ENCODE data around the gene MED27. TPM values are rescaled to one million over a fixed set of nuclear protein-coding genes. Genes with fewer than 3 reads are reported as not detected.
"Not testable (repeated sequence)": the region's sequence is repeated elsewhere in the genome, so short reads cannot be mapped to it uniquely, and the experiment has no call there.

Gene MED27
- total RNA-seq, 2 experiments from 2014 or later, result 22.7 to 23.3 TPM

GRCh38 chr9:132016456-132016855, 63.2 kb downstream of the MED27 start:
- no peak overlapping the region for H3K27ac Mint-ChIP-seq
- DNase-seq, result no peak
- CTCF ChIA-PET, result interaction anchor here (0.6 kb wide), 1 partner anchor 77 kb away, joined by 4 read pairs; no protein-coding TSS in a partner anchor
- peaks cover 14% of the 10 kb centered on the region for H3K36me3 Mint-ChIP-seq (ENCODE audit: low read depth)
- no peak overlapping the region for H3K4me3 Mint-ChIP-seq
- POLR2A ChIA-PET, result no interaction called here
- H3K27me3 Mint-ChIP-seq, result no peaks in the 10 kb centered on the region
- no peaks in the 10 kb centered on the region for H3K4me1 Mint-ChIP-seq
- H3K9me3 Mint-ChIP-seq, result no peaks in the 10 kb centered on the region

GRCh38 chr9:132015866-132016265, 63.8 kb downstream of the MED27 start:
- H3K27me3 Mint-ChIP-seq, result no peaks in the 10 kb centered on the region
- ChIA-PET CTCF (interaction anchor here (0.6 to 1.0 kb wide), 2 partner anchors 8 to 76 kb away, joined by 3 to 4 read pairs; no protein-coding TSS in a partner anchor), POLR2A (no interaction called here)

DNA sequence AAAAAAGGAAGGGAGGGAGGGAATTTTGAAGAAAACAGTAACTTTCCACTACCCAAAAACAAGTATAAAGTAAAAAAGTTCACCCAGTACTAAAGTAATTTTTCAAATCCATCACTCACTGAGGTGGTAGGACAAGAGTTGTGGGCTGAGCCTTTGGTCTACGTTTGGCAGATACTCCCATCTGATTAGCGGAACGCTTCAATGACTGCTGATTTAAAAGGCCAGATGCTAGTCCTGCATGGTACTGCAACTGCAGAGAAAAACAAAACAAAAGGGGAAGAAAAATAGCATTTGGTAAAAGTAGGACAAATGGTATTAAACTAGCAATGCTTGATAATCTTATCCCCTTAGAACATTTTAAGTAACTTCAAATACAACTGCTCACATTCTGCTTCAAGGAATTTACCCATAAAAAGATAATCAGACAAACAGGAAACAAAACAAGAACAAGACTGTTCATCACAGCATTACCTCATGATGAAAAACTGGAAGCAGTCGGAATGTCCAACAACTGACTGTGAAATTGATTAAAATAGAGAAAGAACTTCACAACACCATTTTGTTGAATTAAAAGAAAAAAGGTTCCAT, 65.4 kb downstream of the MED27 start:
- no peak overlapping the region for H3K4me3 Mint-ChIP-seq
- no peaks in the 10 kb centered on the region for H3K9me3 Mint-ChIP-seq
- H3K36me3 Mint-ChIP-seq (ENCODE audit: low read depth), result peaks cover 18% of the 10 kb centered on the region
- no peaks in the 10 kb centered on the region for H3K27me3 Mint-ChIP-seq
- no peaks in the 10 kb centered on the region for H3K4me1 Mint-ChIP-seq
- CTCF ChIA-PET, result interaction anchor here (1.6 kb wide), 1 partner anchor 12 kb away, joined by 5 read pairs; no protein-coding TSS in a partner anchor
- DNase-seq, result no peak
- no peak overlapping the region for H3K27ac Mint-ChIP-seq
- POLR2A ChIA-PET, result no interaction called here

More at GRCh38 chr9:132015866-132016265, 63.8 kb downstream of the MED27 start:
- no peak for DNase-seq
- Mint-ChIP-seq H3K36me3 (ENCODE audit: low read depth) (peaks cover 14% of the 10 kb centered on the region), H3K4me1 (no peaks in the 10 kb centered on the region), H3K4me3 (no peak overlapping the region), H3K9me3 (no peaks in the 10 kb centered on the region), H3K27ac (no peak overlapping the region)

GRCh38 chr9:132012704-132013357, 66.8 kb downstream of the MED27 start:
- CTCF ChIA-PET, result interaction anchor here (0.7 to 1.6 kb wide), 3 partner anchors 11 to 238 kb away, joined by 3 to 5 read pairs (median 3); no protein-coding TSS in a partner anchor

DNA sequence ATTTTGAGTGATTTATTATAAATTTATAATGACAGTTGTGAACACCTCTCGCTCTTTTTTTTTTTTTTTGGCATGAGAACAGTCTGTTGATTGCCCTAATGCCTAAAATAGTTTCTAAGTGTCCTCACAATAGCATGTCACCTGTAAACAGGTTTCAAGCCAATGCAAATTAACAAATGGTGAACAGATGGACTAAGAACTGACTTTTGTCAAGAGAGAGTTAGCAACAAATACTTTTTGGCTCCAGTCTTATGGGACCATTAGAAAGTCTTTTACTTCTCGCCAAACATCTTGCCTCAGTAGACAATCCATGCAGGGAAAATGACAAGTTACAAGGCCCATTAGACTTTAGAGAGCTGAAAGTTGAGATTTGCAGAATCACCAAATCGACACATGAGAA, 67.8 kb downstream of the MED27 start:
- Mint-ChIP-seq H3K27me3 (no peaks in the 10 kb centered on the region), H3K4me1 (peaks cover 15% of the 10 kb centered on the region), H3K9me3 (no peaks in the 10 kb centered on the region), H3K36me3 (ENCODE audit: low read depth) (peaks cover 20% of the 10 kb centered on the region), H3K4me3 (no peak overlapping the region), H3K27ac (no peak overlapping the region)
- no peak for DNase-seq
- ChIA-PET POLR2A (no interaction called here), CTCF (no interaction called here)

More at GRCh38 chr9:132012704-132013357, 66.8 kb downstream of the MED27 start:
- POLR2A ChIA-PET, result no interaction called here
- H3K9me3 Mint-ChIP-seq, result no peaks in the 10 kb centered on the region
- no peak overlapping the region for H3K4me3 Mint-ChIP-seq
- peaks cover 6% of the 10 kb centered on the region for H3K4me1 Mint-ChIP-seq
- no peak for DNase-seq
- peaks cover 20% of the 10 kb centered on the region for H3K36me3 Mint-ChIP-seq (ENCODE audit: low read depth)
- no peaks in the 10 kb centered on the region for H3K27me3 Mint-ChIP-seq
- H3K27ac Mint-ChIP-seq, result no peak overlapping the region

- Mint-ChIP-seq H3K36me3 (ENCODE audit: low read depth) (peaks cover 20% of the 10 kb centered on the region), H3K9me3 (no peaks in the 10 kb centered on the region), H3K27me3 (no peaks in the 10 kb centered on the region), H3K27ac (no peak overlapping the region), H3K4me3 (no peak overlapping the region), H3K4me1 (peaks cover 21% of the 10 kb centered on the region)
- no peak for DNase-seq
- POLR2A ChIA-PET, result no interaction called here
- CTCF ChIA-PET, result no interaction called here
Measured at GRCh38 chr9:132011309-132011708, 68.4 kb downstream of the MED27 start.

DNA sequence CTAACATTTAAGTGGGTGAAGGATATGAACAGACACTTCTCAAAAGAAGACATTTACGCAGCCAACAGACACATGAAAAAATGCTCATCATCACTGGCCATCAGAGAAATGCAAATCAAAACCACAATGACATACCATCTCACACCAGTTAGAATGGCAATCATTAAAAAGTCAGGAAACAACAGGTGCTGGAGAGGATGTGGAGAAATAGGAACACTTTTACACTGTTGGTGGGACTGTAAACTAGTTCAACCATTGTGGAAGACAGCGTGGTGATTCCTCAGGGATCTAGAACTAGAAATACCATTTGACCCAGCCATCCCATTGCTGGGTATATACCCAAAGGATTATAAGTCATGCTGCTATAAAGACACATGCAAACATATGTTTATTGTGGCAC, 69.5 kb downstream of the MED27 start:
- H3K27ac Mint-ChIP-seq, CTCF ChIA-PET, H3K27me3 Mint-ChIP-seq, DNase-seq, H3K9me3 Mint-ChIP-seq, H3K4me3 Mint-ChIP-seq, POLR2A ChIA-PET: not testable (repeated sequence)
- Mint-ChIP-seq H3K36me3 (ENCODE audit: low read depth) (peaks cover 20% of the 10 kb centered on the region), H3K4me1 (peaks cover 27% of the 10 kb centered on the region)

- Mint-ChIP-seq H3K36me3 (ENCODE audit: low read depth) (peaks cover 20% of the 10 kb centered on the region), H3K27ac (no peak overlapping the region), H3K27me3 (no peaks in the 10 kb centered on the region), H3K4me1 (peaks cover 34% of the 10 kb centered on the region), H3K9me3 (no peaks in the 10 kb centered on the region), H3K4me3 (no peak overlapping the region)
- CTCF ChIA-PET, result interaction anchor here (0.6 to 1.7 kb wide), 3 partner anchors 14 to 1151 kb away, joined by 3 to 5 read pairs (median 3); no protein-coding TSS in a partner anchor
- DNase-seq, result no peak
- POLR2A ChIA-PET, result no interaction called here
Measured at GRCh38 chr9:132008855-132009812, 70.5 kb downstream of the MED27 start.

- no peaks in the 10 kb centered on the region for H3K27me3 Mint-ChIP-seq
- H3K36me3 Mint-ChIP-seq (ENCODE audit: low read depth), result peaks cover 20% of the 10 kb centered on the region
- CTCF ChIA-PET, result interaction anchor here (1.2 to 1.7 kb wide), 3 partner anchors 9 to 15 kb away, joined by 4 to 5 read pairs (median 4); no protein-coding TSS in a partner anchor
- no peak for DNase-seq
- H3K9me3 Mint-ChIP-seq, result no peaks in the 10 kb centered on the region
- H3K27ac Mint-ChIP-seq, result no peak overlapping the region
- H3K4me3 Mint-ChIP-seq, result no peak overlapping the region
- peaks cover 40% of the 10 kb centered on the region for H3K4me1 Mint-ChIP-seq
- POLR2A ChIA-PET, result no interaction called here
Measured at GRCh38 chr9:132008184-132008803, 71.4 kb downstream of the MED27 start.

DNA sequence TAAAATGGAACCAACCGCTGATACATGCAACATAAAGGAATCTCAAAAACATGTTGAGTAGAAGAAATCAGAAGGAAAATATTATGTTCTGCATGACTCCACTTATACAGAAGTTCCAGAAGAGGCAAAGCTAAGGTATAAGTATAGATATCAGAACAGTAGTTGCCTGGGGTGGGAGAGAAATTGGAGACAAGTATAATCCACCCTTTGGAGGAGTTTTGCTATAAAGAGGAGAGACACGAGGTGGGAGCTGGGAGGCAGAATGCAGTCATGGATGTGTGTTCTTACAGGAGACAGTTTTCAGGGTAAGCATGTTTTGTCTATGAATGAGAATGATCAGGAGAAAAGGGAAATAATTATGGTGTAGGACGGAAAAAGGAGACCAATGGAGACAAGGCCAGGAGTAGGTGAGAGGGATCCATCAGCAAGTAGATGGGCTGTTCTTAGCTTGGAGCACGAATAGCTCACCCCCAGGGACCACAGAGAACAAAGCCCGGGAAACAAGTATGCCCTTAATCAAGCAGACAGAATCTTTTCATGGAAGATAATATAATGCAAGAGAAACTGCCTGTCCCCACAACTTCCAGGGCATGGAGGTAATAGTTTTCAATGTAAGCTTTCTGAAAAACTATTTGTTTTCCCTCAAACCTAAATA, 72.2 kb downstream of the MED27 start:
- peak overlapping the region; percentile 4 for H3K4me3 Mint-ChIP-seq
- no peaks in the 10 kb centered on the region for H3K27me3 Mint-ChIP-seq
- H3K9me3 Mint-ChIP-seq, result no peaks in the 10 kb centered on the region
- H3K27ac Mint-ChIP-seq, result peak overlapping the region; percentile 70
- DNase-seq, result no peak
- ChIA-PET CTCF (interaction anchor here (1.0 to 1.7 kb wide), 5 partner anchors 8 to 16 kb away, joined by 3 to 5 read pairs (median 4); no protein-coding TSS in a partner anchor), POLR2A (interaction anchor here (0.6 kb wide), 1 partner anchor 156 kb away, joined by 3 read pairs; no protein-coding TSS in a partner anchor)
- peaks cover 41% of the 10 kb centered on the region for H3K4me1 Mint-ChIP-seq
- peaks cover 13% of the 10 kb centered on the region for H3K36me3 Mint-ChIP-seq (ENCODE audit: low read depth)

- Mint-ChIP-seq H3K36me3 (ENCODE audit: low read depth) (peaks cover 7% of the 10 kb centered on the region), H3K4me3 (peak overlapping the region; percentile 4), H3K4me1 (peaks cover 48% of the 10 kb centered on the region), H3K27ac (peak overlapping the region; percentile 70), H3K9me3 (no peaks in the 10 kb centered on the region), H3K27me3 (no peaks in the 10 kb centered on the region)
- peak; percentile 35 for DNase-seq
- CTCF ChIA-PET, result interaction anchor here (0.6 to 1.7 kb wide), 5 partner anchors 9 to 857 kb away, joined by 3 to 5 read pairs (median 4); no protein-coding TSS in a partner anchor
- POLR2A ChIA-PET, result interaction anchor here (0.6 kb wide), 1 partner anchor 157 kb away, joined by 3 read pairs; no protein-coding TSS in a partner anchor
Measured at GRCh38 chr9:132006677-132007370, 72.8 kb downstream of the MED27 start.

Data from activated CD4-positive, alpha-beta T cell treated with anti-CD3 and anti-CD28 coated beads, Interleukin-2, amount 10 ng/mL, durations not matched to agents 7 days and 5 days (primary cell).